ENCODE data around the gene PRICKLE1.

The PRICKLE1 gene

GRCh38 chr12:42459336-42459847, 130.2 kb downstream of the PRICKLE1 start:
- DNase-seq (ENCODE audit: low spot score): no peak
- FAIRE-seq: no peak

GRCh38 chr12:42458575-42458974, 131.0 kb downstream of the PRICKLE1 start:
- FAIRE-seq: no peak

GRCh38 chr12:42450248-42450647, 139.3 kb downstream of the PRICKLE1 start:
- DNase-seq (ENCODE audit: low spot score) (peak; percentile 53), FAIRE-seq (no peak)

More at GRCh38 chr12:42458575-42458974, 131.0 kb downstream of the PRICKLE1 start:
- DNase-seq (ENCODE audit: low spot score): no peak

DNA sequence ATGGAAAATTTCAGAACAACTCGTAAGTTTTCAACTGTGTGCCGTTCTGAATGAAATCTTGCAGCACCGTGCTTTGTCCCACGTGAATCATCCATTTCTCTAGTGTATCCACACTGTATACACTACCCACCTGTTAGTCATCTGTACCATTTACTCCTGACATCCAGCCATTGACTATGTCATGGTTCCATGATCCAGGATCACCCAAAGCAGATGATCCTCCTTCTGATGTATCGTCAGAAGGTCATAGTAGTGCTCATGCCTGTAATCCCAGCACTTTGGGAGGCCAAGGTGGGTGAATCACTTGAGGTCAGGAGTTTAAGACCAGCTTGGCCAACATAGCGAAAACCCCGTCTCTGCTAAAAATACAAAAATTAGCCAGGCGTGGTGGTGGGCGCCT, 140.7 kb downstream of the PRICKLE1 start:
- FAIRE-seq (no peak), DNase-seq (ENCODE audit: low spot score) (peak; percentile 54)

DNA sequence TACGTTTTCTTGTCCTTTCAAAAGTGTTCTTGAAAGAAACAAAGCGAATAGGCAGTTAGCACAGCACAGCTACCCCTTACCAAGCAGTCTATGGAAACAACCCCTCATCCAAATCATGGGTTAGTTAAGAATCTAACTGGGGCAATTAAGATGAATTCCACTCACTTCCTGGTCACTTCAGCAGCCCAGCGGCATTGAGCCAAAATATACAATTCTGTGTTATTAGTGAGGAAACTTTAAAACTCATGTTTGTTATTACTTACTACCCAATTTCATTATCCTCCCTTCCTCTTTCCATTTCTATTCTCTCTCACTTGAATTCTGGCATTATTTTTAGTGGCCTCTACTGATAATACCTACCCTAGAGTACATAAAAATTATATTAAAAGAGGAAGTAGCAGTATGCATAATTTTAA, 142.2 kb downstream of the PRICKLE1 start:
- DNase-seq (ENCODE audit: low spot score) (no peak), FAIRE-seq (no peak)

DNA sequence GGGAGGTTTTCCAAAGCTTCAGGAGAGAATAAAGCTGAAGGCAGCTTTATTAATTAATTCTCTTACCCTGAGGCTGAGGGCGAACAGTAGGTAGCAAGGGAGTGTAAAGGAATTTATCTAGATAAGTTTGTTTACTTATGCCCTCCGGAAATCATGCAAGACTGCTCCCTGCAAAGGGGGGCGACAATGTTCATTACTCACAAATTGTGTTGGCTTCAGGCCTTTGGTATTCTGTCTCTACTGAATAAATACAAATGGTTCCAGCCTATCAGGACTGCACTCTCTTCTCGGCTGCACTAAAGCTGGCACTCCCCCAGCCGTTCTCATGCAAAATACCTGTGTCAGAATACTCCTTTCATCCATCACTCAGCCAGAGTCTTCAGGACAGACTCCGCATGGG, 142.8 kb downstream of the PRICKLE1 start:
- no peak for FAIRE-seq
- no peak for DNase-seq (ENCODE audit: low spot score)

DNA sequence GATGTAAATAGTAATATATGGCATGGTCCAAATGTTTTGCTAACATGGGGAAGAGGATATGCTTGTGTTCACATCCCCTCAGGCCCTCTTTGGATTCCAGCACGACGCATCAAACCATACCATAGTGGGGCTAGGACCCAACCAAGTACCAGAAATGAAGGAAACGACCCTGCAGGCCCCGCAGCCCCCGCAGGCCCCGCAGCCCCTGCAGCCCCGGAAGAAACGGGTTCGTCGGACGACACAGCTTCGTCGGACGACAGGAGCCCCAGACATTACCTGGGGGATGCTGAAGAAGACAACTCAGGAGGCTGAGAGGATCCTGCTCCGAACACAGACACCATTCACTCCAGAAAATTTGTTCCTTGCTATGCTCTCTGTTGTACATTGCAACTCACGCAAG, 143.7 kb downstream of the PRICKLE1 start:
- FAIRE-seq (no peak), DNase-seq (ENCODE audit: low spot score) (no peak)

- FAIRE-seq: no peak
- DNase-seq (ENCODE audit: low spot score): no peak
Observed at GRCh38 chr12:42444192-42444943, 145.2 kb downstream of the PRICKLE1 start.

DNA sequence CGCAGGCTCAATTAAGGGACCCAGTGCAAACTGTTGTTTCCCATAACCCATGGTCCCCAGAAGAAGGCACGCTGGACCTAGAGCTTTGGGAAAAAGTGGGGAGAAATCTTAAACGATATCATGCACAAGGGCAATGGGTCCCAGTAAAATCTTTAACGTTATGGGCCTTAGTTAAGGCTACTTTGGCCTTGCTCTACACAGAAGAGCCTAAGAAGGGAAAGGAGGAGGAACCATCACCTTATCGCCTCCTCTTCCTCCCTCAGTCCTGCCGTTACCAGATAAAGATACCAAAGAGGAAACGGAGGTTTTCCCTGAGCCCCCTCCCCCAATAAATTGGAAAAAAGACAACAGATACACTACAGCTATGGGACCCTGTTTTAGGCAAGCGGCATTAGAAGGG, 146.7 kb downstream of the PRICKLE1 start:
- DNase-seq (ENCODE audit: low spot score) (no peak), FAIRE-seq (no peak)

DNA sequence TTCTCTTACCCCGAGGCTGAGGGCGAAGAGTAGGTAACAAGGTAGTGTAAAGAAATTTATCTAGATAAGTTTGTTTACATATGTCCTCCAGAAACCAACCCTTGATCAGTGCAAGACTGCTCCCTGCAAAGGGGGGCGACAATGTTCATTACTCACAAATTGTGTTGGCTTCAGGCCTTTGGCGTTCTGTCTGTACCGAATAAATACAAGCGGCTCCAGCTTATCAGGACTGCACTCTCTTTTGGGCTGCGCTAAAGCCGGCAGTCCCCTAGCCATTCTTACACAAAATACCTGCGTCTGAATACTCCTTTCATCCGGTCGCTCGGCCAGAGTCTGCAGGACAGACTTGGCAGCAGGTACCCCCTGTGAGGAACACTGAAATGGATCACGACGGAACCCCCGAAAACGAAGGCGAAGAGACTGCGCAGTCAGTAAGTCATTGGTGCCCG, 147.2 kb downstream of the PRICKLE1 start:
- DNase-seq (ENCODE audit: low spot score): no peak
- no peak for FAIRE-seq

DNA sequence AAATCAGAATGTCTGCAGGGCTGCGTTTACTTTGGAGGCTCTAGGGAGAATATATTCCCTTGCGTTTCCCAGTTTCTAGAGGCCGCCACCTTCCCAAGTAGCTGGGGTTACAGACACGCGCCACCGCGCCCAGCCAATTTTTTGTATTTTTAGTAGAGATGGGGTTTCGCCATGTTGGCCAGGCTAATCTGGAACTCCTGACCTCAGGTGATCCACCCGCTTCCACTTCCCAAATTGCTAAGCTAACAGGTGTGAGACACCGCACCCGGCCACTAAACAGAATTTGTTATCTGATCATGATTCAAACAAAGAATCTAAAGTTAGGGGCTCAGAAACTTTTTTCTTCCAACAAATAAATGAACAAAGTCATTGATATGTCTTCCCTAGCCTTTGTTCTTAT, 148.9 kb downstream of the PRICKLE1 start:
- FAIRE-seq: no peak
- DNase-seq (ENCODE audit: low spot score): no peak

DNA sequence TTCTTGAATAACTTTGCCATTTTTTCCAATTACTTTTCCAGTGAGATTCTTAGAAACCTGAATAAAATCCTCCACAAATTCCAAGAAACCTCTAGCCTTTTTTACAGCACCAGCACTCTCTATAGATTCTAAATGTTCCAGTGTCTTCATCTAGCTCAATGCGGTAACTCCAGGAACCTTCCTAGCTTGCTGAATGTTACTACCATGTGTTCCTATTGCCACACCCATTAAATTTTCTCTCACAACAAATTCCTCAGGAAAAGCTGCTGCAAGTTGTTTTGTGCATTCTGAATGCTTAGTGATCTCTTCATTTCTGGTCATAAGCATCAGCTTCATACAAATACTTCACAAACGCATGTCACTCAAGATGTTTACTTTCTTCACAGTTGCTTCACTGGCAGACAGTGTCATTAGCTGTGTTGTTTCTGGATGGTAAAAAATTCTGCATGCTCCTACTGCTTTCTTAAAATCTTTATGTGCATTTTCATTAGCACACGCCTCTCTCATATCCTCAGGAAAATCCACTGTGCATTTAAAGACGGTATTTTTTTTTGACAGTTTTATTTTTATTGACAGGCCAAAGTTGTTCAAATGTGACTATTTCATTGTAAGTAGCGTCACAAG, 156.9 kb downstream of the PRICKLE1 start:
- DNase-seq (ENCODE audit: low spot score): no peak
- no peak for FAIRE-seq

- DNase-seq (ENCODE audit: low spot score) (no peak), FAIRE-seq (no peak)
Observed at GRCh38 chr12:42428850-42429249, 160.7 kb downstream of the PRICKLE1 start.

- DNase-seq (ENCODE audit: low spot score) (peak; percentile 46), FAIRE-seq (peak; percentile 59)
Observed at GRCh38 chr12:42426746-42427145, 162.8 kb downstream of the PRICKLE1 start.

DNA sequence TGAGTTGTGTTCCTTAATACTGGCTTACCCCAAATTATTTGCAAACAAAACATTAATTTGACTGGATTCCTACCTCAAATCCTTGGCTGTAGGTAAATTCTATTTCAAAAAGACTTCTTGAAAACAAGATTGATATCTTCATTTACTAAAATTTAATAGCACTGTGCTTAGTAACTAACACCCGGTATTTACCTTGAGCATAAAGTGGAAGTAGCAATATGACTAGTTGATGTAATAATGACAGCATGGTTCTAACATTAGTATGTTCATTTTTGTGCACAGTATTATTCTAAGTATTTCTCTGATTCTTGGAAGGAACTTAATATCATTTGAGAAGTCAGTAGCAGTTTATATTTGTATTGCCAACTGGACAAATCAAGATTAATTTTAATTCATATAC, 166.8 kb downstream of the PRICKLE1 start:
- FAIRE-seq (no peak), DNase-seq (ENCODE audit: low spot score) (no peak)

GRCh38 chr12:42421844-42422779, 167.4 kb downstream of the PRICKLE1 start:
- DNase-seq (ENCODE audit: low spot score) (no peak), FAIRE-seq (no peak)

DNA sequence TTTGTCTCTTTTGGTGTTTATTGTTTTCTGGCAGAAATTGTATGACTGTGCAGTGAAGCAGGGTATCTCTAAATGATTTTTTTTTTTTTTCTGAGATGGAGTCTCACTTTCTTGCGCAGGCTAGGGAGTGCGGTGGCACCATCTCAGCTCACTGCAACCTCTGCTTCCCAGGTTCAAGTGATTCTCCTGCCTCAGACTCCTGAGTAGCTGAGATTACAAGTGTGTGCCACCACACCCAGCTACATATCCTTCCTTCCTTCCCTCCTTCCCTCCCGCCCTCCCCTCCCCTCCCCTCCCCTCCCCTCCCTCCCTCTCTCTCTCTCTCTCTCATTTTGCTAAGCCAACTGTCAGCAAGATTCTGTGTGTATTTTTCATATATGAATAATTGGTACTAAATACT, 169.2 kb downstream of the PRICKLE1 start:
- DNase-seq (ENCODE audit: low spot score) (no peak), FAIRE-seq (no peak)

GRCh38 chr12:42410340-42410739, 179.2 kb downstream of the PRICKLE1 start:
- DNase-seq (ENCODE audit: low spot score): no peak
- no peak for FAIRE-seq

GRCh38 chr12:42409471-42409870, 180.1 kb downstream of the PRICKLE1 start:
- FAIRE-seq (no peak), DNase-seq (ENCODE audit: low spot score) (no peak)

DNA sequence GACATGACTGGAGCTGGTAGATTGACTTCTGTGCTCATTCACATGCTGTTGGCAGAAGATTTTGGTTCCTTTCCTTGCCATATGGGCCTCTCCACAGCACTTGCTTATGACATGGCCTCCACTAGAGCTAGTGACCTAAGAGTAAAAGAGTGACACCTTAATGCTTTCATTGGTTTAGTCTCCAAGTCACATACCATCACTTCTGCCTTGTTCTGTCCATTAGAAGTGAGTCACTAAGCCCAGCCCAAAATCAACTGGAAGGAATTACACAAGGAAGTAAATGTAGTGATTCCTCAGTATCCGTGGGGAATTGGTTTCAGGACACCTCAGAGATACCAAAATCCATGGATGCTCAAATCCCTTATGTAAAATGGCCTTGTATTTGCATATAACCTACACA, 182.2 kb downstream of the PRICKLE1 start:
- DNase-seq (ENCODE audit: low spot score) (no peak), FAIRE-seq (no peak)

Data from RCC 7860 (cell line).